Fibroblast of lung (primary cell): ENCODE measurements around the gene NAV3. TPM values are rescaled to one million over a fixed set of nuclear protein-coding genes. Genes with fewer than 3 reads are reported as not detected.
A peak's percentile ranks its signal among the peaks of the same experiment; 100 is the strongest.

Experiments
- DNase-seq, 2 donors: peaks; one replicate each; pipeline versions ENCODE4 v3.0.0 to v3.0.0-alpha.2; 2010; ENCODE audit warnings: low read depth in 2 of 2
- H2AFZ ChIP-seq: 2 replicates; pipeline ENCODE4 v1.5.1; 2012; ENCODE audit warnings: low read length, control low read depth, inconsistent platforms
- H3K27ac ChIP-seq: 2 replicates; pipeline ENCODE4 v1.5.1; 2011; ENCODE audit warnings: low read length, control low read depth; ENCODE audit not compliant: insufficient read depth
- H3K27me3 ChIP-seq: 2 replicates; pipeline ENCODE4 v1.5.1; 2011; ENCODE audit warnings: mild to moderate bottlenecking, low read length; ENCODE audit not compliant: control insufficient read depth, insufficient read depth
- H3K36me3 ChIP-seq: 2 replicates; pipeline ENCODE4 v1.5.1; 2011; ENCODE audit warnings: low read length; ENCODE audit not compliant: control insufficient read depth, insufficient read depth
- H3K4me1 ChIP-seq: 2 replicates; pipeline ENCODE4 v1.5.1; 2011; ENCODE audit warnings: low read length; ENCODE audit not compliant: control insufficient read depth, insufficient read depth; ENCODE audit errors: extremely low read depth
- H3K4me2 ChIP-seq: 2 replicates; pipeline ENCODE4 v1.5.1; 2011; ENCODE audit warnings: low read length, control low read depth; ENCODE audit not compliant: insufficient read depth; ENCODE audit errors: extremely low read depth
- H3K4me3 ChIP-seq, 4 experiments: fragments of 200-600 bp in 1 of 4; sonication (generic) in 1 of 4; replicated peaks in 1 of 4; 2 replicates each; pipeline ENCODE4 v1.5.1; 2011 to 2016; ENCODE audit warnings: low read length in 4 of 4, low read depth in 3 of 4, mild to moderate bottlenecking in 3 of 4, control low read depth in 2 of 4, inconsistent platforms in 1 of 4, mixed read lengths in 1 of 4; ENCODE audit not compliant: insufficient read depth in 1 of 4; ENCODE audit errors: control extremely low read depth in 1 of 4
- H3K79me2 ChIP-seq: 2 replicates; pipeline ENCODE4 v1.5.1; 2012; ENCODE audit warnings: mild to moderate bottlenecking, low read length, inconsistent platforms; ENCODE audit not compliant: control insufficient read depth, insufficient read depth
- H3K9ac ChIP-seq: 2 replicates; pipeline ENCODE4 v1.5.1; 2011; ENCODE audit warnings: mild to moderate bottlenecking, low read length, control low read depth; ENCODE audit not compliant: insufficient read depth
- H3K9me3 ChIP-seq: 2 replicates; pipeline ENCODE4 v1.5.1; 2012; ENCODE audit warnings: low read depth, low read length; ENCODE audit not compliant: control insufficient read depth, insufficient read depth
- H4K20me1 ChIP-seq: 2 replicates; pipeline ENCODE4 v1.5.1; 2011; ENCODE audit warnings: low read length; ENCODE audit not compliant: control insufficient read depth, insufficient read depth; ENCODE audit errors: extremely low read depth
- CTCF ChIP-seq, 2 donors: IDR thresholded peaks in 1 of 2; conservative IDR thresholded peaks in 1 of 2; 1 replicate in 1 of 2; 2 replicates in 1 of 2; pipeline ENCODE4 v1.5.1; 2011 to 2012; ENCODE audit warnings: low read length in 2 of 2, control low read depth in 1 of 2, inconsistent platforms in 1 of 2, low read depth in 1 of 2, mild to moderate bottlenecking in 1 of 2
- EZH2 ChIP-seq: IDR thresholded peaks from 2 replicates; pipeline ENCODE4 v1.5.1; 2012; ENCODE audit warnings: low read length, control low read depth, mild to moderate bottlenecking; ENCODE audit errors: missing control alignments
- polyA plus RNA-seq, 2 donors: library from polyadenylated mRNA; depleted of rRNA in 1 of 2; stranded (reverse) in 1 of 2; unstranded in 1 of 2; fragments of >200 nt; gene quantifications; 2 replicates each; pipeline ENCODE4 v1.2.1, GENCODE V29; 2011 to 2012; ENCODE audit warnings: missing spikeins in 1 of 2
- total RNA-seq: library from RNA; depleted of rRNA; stranded (reverse); fragments of >200 nt; gene quantifications from 2 replicates; pipeline ENCODE4 v1.2.1, GENCODE V29; 2014

NAV3 gene
- total and polyA plus RNA-seq, 2 donors (not counting 1 experiment from before 2014, with no cell fraction given), result 30.8 to 60.6 TPM

DNA sequence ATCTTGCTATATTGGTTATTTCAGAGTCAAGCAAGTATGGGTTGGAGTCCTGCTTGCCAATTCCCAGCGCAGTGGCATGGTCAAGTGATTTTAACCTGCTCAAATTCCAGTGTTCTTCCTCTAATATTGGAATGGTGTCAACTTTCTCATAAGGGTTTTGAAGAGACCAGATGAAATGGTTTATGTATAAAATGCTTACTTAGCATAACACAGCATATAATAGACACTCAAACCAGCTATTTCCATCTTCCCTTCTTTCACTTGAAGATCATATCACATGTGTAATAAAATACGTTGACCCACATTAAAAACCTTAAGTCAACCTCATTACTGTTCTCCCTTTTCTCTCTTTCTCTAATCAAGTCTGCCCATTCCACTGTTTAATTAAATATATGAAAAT lies 144.0 kb downstream of the NAV3 start:
- Histone ChIP-seq H3K4me3 (no peak overlapping the region), H3K4me2 (no peak overlapping the region), H4K20me1 (no peaks in the 10 kb centered on the region), H3K36me3 (peaks cover 5% of the 10 kb centered on the region), H3K4me1 (no peaks in the 10 kb centered on the region), H3K79me2 (peaks cover 14% of the 10 kb centered on the region), H3K9ac (no peak overlapping the region), H3K9me3 (no peaks in the 10 kb centered on the region), H3K27me3 (no peaks in the 10 kb centered on the region), H2AFZ (no peak overlapping the region), H3K27ac (no peak overlapping the region)
- no peak for DNase-seq
- TF ChIP-seq CTCF (conservative IDR thresholded peaks at IDR 0.05 in 1 of 2, IDR thresholded peaks at IDR 0.05 in 1 of 2; ENCODE audit: low read depth in 1 of 2, low read length in 2 of 2), result no peak
- TF ChIP-seq EZH2, result no peak

GRCh38 chr12:77979597-77980250 lies 149.0 kb downstream of the NAV3 start:
- Histone ChIP-seq H3K4me2 (no peak overlapping the region), H4K20me1 (no peaks in the 10 kb centered on the region), H2AFZ (no peak overlapping the region), H3K4me1 (peaks cover 3% of the 10 kb centered on the region), H3K9ac (no peak overlapping the region), H3K27me3 (no peaks in the 10 kb centered on the region), H3K4me3 (no peak overlapping the region), H3K9me3 (no peaks in the 10 kb centered on the region), H3K36me3 (peaks cover 1% of the 10 kb centered on the region), H3K79me2 (peaks cover 26% of the 10 kb centered on the region), H3K27ac (no peak overlapping the region)
- TF ChIP-seq EZH2 (no peak), CTCF (conservative IDR thresholded peaks at IDR 0.05 in 1 of 2, IDR thresholded peaks at IDR 0.05 in 1 of 2; ENCODE audit: low read depth in 1 of 2, low read length in 2 of 2) (no peak)
- peak in 1 of 2 donors; percentile 54 for DNase-seq

- TF ChIP-seq EZH2 (no peak), CTCF (conservative IDR thresholded peaks at IDR 0.05 in 1 of 2, IDR thresholded peaks at IDR 0.05 in 1 of 2; ENCODE audit: low read depth in 1 of 2, low read length in 2 of 2) (no peak)
- Histone ChIP-seq H3K36me3 (no peaks in the 10 kb centered on the region), H3K79me2 (peaks cover 23% of the 10 kb centered on the region), H3K4me3 (no peak overlapping the region), H4K20me1 (no peaks in the 10 kb centered on the region), H3K27ac (no peak overlapping the region), H3K4me2 (peak overlapping the region; percentile 40), H3K9ac (no peak overlapping the region), H2AFZ (no peak overlapping the region), H3K27me3 (no peaks in the 10 kb centered on the region), H3K9me3 (no peaks in the 10 kb centered on the region), H3K4me1 (peaks cover 3% of the 10 kb centered on the region)
- DNase-seq, result peak in 1 of 2 donors; percentile 74
Observed at GRCh38 chr12:77980782-77981181, 150.1 kb downstream of the NAV3 start.
